GM18951 (cell line): ENCODE measurements around the gene RNF125.

Source experiments
- POLR2A ChIP-seq: IDR thresholded peaks from 4 replicates; pipeline ENCODE4 v1.6.1; 2011; ENCODE audit warnings: mild to moderate bottlenecking; ENCODE audit not compliant: insufficient read length, insufficient read depth; ENCODE audit errors: extremely low read depth
- in situ Hi-C: fragments of 300-500 bp; cut with MboI; formaldehyde crosslinking; loops from one replicate; pipeline ENCODE4 v1.12.0; 2022; ENCODE audit warnings: low sequenced_read_pairs, mixed read lengths, inconsistent platforms; ENCODE audit not compliant: unreplicated experiment

Gene RNF125

DNA sequence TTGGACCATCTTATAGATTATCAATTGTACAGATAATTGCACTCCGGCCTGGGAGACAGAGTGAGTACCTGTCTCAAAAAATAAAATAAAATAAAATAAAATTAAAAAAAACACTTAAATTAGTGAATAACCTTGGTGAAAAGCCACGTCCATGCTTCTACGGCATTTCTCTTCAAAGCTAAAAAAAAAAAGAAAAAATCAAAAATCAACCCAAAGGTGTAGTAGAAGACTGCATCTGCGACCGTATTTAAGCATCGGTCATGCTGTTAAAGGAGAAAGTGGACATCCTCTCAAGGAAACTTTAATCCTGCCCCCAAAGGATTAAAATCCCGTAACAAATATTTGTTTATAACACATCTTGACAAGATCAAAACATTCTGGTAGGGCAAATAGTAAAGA is 72.7 kb downstream of the RNF125 start:
- TF ChIP-seq POLR2A = no peak
- in situ Hi-C loops = no loop called here

DNA sequence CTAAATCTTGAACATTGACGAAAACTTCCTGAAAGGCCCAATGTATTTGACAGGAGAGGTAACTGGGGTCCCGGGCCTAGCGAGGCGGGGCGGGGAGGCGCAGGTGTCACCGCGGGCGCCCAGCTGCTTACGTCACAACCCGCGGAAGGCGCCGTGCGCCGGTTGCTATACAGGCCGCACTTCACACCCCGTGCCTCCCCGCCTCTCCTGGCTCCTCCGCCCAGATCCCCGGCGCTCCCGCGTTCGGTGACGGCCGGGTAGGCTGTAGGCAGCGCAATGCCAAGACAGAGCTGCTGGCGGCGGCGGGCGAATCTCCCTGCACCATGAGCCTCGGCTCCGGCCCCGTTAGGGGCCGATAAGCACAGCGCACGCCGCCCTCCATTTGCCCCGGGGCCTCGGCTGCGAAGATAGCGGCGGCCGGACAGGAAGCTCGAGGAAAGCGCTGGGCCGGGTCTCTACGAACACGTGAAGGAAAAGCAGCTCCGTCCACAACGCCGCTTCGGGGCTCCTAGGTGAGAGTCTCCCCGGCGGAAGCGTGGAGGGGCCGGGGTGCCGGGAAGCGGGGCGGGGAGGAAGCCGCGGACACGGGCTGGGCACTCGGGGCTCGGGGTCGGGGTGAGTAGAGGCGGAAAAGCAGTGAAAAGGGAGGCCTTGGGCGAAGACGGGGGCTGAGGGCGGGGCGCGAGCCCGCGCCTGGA is 73.2 kb downstream of the RNF125 start, which contains the start of gene RNF138:
Gene RNF138, plus strand, starts transcription at position 151 of the 698 bp plus-strand sequence. CDS start 903 bp downstream, outside the sequence.
- peak; percentile 79 for TF ChIP-seq POLR2A
- in situ Hi-C loops = no loop called here

DNA sequence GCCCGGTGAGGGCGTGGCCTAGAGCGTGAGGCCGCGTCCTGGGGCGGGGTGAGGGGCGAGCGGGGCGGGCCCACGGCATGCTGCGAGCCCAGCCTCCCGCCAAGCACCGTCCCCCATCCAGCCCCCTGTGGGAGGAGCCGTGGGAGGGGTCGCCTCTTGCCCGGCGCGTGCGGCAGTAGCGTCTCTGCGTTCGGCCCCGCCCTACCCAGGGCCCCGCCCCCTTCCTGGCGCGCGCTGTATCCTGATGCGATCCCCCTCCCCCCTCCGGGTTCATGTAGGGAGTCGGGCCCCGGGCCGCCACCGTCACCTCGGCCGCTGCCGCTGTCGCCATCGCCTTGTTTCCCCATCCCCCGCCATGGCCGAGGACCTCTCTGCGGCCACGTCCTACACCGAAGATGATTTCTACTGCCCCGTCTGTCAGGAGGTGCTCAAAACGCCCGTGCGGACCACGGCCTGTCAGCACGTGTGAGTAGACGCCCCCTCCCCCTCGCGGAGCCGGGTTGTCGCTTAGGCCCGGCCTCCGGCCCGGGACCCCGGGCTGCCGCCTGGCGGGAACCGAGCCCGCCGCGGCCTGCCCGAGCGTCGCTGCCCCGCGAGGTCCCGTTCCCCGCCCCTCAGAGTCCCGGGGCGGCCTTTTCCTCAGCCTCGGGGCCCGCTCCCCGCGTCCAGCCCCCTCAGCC is 73.9 kb downstream of the RNF125 start:
- in situ Hi-C loops = no loop called here
- TF ChIP-seq POLR2A = peak; percentile 72

DNA sequence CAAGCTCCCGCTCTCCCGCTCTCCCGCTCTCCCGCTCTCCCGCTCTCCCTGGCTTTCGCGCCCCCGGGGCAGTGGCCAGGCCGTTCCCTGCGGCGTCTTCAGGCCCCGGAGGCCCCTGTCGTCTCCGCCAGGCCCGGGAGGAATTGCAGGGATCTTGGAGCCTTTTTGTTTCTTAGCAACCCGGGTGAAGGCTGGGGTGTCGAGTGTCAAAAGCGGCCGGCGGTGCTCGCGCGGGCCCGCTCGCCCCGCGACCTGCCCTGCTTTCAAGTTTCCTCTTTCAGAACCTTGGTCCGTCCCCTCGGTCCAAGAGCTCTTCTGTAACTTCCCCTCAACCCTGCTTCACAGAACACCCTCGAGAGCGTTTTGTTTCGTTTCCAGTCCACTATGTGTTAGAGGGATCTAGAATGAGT is 74.5 kb downstream of the RNF125 start:
- TF ChIP-seq POLR2A = no peak

DNA sequence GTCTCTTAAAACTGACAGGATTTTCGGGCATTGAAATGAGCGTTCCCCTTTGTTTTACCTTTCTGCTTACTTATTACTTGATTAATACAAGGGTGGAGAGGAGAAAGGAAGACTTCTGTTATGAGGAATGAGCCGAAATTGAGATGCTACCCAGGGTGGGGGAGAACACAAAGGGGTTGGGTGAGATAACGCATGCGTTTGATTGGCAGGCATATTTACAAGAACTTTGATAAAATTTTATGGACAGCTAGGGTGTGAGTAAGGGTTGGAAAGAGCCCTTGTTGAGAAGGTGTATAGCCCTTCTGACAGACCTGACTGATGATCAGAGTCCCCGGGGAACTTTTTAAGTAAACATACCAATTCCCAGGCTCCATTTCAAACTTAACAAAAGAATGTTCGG is 74.9 kb downstream of the RNF125 start:
- TF ChIP-seq POLR2A = no peak
- in situ Hi-C loops = no loop called here

More for the DNA sequence above, 74.5 kb downstream of the RNF125 start:
- in situ Hi-C loops = no loop called here

DNA sequence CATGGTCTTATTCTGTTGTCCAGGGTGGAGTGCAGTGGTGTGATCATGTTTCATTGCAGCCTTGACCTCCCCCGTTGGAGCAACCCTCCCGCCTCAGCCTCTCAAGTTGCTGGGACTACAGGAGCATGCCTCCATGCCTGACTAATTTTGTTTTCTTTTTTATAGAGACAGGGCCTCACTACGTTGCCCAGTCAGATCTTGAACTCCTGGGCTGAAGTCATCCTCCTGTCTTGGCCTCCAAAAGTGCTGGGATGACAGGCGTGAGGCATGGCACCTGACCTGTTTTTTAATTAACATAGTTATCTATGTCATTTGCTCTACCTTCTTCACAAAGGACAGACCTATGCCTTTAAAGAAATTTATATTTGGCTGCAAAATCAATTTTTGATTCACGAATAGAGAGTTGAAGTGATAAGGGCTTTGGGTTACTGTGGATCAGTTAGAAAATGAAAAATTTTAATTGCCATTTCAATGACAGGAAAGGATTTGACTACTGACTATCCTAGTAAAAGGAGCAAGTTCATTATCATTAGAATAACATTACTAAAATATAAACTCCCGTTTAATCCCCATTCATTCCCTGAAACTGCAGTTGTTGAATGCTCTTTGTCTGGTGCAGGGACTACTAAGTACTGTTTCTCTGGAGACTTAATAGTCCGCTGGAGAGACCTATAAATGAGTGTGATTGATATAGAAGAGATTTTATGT is 76.7 kb downstream of the RNF125 start:
- in situ Hi-C loops = no loop called here
- no peak for TF ChIP-seq POLR2A

DNA sequence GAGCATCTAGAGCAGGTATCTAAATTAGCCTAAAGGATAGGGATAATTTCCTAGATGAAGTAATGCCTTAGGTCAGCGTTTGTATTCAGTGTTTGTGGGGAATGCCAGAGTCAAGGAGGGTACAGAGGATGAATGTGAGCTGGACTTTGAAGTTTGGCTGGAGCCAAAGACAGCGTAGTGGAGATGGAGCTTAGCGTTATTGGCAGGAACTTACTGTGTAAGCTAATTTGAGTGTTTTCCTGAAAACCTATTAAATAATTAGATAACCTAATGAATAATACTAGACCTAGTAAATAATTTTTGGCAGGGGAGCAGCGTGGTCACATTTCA is 77.2 kb downstream of the RNF125 start:
- no peak for TF ChIP-seq POLR2A
- in situ Hi-C loops = no loop called here

DNA sequence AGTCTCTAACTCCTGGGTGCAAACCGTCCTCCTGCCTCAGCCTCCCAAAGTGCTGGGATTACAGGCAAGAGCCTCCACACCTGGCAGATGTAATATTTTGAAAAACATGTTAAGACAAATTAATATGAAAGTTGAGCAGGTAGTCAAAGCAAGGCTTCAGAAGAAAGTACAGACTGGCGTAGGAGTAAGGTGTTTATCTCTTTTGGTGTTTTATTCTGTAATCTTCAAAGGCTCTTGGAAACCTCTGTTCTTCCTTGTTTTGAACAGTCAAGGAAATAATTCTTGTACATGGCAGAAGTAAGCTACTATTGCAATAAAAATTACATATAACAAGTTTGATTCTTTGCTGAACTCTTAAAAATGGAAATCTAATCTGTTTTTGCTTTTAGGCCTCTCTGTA is 78.3 kb downstream of the RNF125 start:
- in situ Hi-C loops = no loop called here
- no peak for TF ChIP-seq POLR2A

DNA sequence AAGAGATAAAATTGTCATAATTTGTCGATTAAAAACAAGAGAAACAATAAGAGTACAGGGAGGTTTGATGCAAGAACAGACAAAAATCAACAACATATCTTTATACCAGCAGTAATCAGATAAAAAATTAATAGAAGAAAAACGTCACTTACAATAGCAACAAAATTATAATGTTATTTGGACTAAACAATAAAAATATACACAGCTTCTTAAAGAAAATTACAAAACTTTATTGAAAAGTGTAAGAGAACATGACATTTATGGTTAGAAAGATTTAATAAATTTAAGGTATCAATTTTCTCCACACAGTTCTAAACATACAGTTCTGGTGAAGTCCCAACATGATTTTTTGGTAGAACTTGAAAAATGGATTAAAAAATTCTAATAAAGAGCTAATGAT is 85.9 kb downstream of the RNF125 start:
- in situ Hi-C loops = no loop called here
- no peak for TF ChIP-seq POLR2A

DNA sequence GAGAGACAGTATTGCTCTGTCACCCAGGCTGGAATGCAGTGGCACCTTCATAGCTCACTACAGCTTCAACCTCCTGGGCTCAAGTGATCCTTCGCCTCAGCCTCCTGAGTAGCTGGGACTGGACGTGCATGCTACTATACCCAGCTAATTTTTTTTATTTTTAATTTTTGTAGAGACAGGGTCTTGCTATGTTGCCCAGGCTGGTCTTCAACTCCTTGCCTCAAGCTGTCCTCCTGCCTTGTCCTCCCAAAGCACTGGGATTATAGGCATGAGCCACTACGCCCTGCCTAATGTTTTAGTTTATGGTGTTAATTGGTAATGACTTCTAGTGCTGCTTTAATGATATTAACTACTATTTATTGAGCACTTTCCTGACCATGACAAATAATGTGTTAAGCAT is 91.4 kb downstream of the RNF125 start:
- in situ Hi-C loops = no loop called here

DNA sequence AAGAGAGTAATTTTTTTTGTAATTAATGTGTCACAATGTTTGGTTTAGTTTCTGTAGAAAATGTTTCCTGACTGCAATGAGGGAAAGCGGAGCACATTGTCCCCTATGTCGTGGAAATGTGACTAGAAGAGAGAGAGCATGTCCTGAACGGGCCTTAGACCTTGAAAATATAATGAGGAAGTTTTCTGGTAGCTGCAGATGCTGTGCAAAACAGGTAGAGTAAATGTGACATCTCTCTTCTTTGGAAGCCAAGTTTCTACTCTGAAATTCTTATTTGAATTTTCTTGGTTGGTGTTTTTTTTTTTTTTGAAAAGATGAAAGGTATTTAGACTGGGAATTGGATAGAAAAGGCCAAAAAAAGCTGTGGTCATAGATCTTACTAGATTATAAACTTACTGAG is 93.1 kb downstream of the RNF125 start:
- no peak for TF ChIP-seq POLR2A
- in situ Hi-C loops = no loop called here

More for the DNA sequence above, 91.4 kb downstream of the RNF125 start:
- no peak for TF ChIP-seq POLR2A

DNA sequence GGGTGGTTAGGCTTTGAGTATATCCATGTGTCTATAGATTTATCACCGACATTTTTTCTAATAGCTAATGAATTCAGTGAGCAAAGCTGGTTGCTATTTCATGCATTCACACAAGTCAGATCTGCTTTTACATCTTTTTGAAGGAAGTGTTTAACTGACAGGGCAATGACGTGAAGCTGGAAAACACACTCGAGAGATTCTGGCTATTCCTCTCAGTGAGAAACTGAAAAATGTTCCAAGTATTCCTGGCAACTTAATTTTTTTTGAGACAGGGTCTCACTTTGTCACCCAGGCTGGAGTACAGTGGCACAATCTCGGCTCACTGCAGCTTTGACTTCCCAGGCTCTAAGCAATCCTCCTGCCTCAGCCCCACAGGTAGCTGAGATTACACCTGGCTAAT is 94.2 kb downstream of the RNF125 start:
- in situ Hi-C loops = no loop called here
- no peak for TF ChIP-seq POLR2A

DNA sequence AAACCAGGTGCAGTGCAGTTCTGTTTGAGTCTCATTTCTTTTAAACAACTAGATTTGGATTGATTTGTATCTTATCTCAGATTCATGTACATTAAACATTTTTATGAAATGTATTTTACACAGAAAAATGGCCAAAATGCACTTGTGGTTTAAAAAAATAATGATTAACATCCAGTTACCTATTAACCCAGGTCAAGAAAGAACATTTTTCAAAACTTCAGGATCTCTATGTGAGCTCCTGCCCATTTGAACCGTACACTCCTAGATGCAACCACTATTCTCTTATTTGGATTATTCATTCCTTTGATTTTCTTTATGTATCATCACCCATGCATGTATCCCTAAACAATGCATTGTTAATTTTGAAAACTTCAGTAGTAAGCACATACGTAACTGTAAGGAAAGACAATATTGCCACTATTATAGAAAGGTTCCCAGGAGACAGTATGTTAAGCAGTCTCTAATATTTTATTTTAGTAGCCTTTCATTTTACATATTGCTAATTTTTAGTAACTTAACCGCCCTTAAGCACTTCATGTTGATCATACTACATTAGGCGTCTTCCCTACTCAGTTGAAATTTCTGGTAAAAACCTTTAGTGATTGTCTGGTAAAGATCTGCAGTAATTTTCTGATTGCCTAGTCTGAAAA is 95.8 kb downstream of the RNF125 start:
- in situ Hi-C loops = no loop called here

DNA sequence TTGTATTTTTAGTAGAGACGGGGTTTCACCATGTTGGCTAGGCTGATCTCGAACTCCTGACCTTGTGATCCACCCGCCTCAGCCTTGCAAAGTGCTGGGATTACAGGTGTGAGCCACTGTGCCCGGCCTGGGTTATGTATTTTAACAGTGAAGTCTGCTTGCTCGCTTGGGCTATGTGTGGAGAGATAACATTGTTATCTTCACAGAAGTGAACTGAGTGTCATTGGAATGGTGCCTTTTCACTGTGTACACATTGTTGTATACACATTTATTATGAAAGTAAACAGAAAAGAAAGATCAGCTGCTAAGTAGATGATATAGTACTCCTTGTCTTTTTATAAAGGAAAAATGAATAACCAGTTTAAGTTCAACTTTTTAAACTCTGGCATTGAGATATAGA is 103.4 kb downstream of the RNF125 start:
- in situ Hi-C loops = no loop called here
- TF ChIP-seq POLR2A = no peak

More for the DNA sequence above, 95.8 kb downstream of the RNF125 start:
- no peak for TF ChIP-seq POLR2A
